HG03342 (cell line): Measurements from ENCODE around the gene TECTA.

ENCODE experiments used
- ATAC-seq: cut with Tn5 transposase; IDR thresholded peaks from one replicate; pipeline ENCODE4 v1.9.1; 2021; ENCODE audit warnings: mild to moderate bottlenecking, moderate library complexity; ENCODE audit not compliant: unreplicated experiment

The TECTA gene

DNA sequence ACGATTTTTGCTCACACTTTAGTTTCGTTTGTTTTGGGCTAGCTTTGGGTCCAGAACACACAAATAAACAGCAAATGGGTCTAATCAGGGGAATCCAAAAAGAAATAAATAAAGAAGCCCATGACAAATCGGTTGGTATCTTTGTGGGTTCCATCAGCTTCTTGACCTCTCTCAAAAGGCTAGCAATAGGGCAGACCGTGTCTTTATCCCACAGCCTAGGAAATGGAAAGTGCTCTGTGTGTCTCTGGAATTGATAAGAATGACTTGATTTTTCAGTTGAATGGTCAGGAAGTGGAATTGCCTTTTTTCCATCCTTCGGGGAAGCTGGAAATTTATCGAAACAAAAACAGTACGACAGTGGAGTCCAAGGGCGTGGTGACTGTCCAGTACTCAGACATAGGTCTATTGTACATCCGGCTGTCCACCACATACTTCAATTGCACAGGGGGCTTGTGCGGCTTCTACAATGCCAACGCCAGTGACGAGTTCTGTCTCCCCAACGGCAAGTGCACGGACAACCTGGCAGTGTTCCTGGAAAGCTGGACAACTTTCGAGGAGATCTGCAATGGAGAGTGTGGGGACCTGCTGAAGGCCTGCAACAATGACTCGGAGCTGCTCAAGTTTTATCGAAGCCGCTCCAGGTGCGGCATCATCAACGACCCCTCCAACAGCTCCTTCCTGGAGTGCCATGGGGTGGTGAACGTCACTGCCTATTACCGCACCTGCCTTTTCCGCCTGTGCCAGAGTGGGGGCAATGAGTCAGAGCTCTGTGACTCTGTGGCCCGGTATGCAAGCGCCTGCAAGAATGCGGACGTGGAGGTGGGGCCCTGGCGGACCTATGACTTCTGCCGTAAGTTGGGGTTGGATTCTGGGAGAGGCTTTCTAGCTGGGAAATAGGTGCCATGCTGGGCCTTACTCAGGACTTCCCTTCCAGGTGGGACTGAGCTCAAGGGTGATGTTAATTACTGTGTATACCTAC lies 28.6 kb downstream of the TECTA start:
- no peak for ATAC-seq

DNA sequence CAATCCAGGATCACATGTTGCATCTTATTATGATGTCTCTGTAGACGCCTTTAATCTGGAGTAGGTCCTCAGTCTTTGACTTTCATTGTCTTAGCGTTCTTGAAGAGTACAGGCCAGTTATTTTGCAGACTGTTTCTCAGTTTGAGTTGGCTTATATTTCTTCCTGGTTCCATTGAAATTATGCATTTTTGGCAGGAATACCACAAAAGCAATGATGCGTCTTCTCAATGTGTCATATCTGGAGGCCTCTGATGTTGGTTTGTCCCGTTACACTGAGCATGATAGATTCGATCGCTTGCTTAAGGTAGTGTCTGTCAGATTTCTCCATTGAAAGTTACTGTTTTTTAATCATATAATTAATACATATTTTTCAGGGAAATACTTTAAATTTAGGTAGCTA lies 30.6 kb downstream of the TECTA start:
- ATAC-seq = no peak

DNA sequence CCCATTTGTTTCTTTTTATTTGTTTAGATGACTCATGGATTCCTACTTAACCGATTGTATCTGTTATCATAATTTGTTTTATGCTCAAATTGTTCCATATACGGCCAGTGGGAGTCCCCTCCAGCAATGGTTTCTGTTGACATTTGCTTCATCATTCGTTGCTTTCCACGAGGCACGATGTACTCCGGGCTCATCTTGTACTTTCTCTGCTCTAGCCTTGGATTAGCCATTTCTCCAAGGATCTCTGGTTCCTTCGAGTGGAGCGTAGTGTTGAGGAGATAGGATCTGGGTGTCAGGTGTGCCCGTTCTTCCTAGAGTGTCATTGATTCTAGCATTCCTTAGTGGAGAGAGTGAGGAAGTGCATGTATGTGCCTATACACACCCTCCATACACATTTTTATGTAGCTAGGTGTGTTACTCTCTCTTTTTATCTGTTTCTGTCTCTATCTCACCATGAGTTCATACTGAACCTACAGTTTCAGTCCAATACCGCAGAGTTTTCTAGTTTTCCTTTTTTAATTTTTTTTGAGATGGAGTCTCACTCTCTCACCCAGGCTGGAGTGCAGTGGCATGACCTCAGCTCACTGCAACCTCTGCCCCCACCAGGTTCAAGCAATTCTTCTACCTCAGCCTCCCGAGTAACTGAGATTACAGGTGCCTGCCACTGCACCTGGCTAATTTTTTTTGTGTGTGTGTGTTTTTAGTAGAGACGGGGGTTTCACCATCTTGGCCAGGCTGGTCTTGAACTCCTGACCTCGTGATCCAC lies 31.4 kb downstream of the TECTA start:
- no peak for ATAC-seq

DNA sequence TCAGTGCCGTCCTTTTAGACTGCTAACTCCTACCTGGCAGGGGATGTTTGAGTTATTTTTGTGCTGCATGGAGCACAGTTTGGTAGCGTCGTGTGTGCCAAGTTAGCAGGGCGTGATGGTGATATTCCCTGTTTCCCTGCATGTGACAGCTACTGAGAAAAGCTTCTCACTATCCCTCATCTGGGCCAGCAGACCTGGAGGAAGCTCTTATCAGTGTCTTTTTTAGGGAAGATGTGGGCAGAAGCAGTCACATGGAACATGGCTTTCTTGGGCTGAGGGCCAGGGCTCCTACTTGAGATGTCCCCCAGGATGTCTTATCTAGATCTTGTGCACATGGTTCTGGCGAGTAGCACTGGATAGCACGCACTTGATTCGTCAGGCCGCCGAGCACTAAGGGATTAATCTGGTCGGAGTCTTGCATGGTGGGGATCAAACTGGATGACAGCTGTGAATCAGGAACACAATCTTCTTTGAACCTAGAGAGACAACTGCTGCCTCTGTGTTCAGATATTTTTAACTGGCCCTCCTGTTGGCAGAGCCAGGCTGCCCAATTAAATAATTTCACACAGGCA lies 33.8 kb downstream of the TECTA start:
- no peak for ATAC-seq

DNA sequence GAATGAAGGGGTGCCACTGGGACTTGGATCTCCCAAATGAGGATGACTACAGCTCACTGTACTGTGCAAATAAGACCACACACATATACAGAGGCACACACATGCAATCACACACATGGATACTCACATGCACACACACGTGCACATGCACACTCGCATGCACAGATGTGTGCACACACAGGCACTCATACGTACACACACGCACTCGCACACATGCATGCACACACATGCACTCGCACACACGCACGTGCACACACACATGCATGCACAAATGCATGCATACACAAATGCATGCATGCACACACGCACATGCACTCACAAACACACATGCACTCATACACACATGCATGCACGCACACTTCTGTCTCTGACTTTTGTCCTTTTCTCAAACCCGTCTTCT lies 36.0 kb downstream of the TECTA start:
- no peak for ATAC-seq

DNA sequence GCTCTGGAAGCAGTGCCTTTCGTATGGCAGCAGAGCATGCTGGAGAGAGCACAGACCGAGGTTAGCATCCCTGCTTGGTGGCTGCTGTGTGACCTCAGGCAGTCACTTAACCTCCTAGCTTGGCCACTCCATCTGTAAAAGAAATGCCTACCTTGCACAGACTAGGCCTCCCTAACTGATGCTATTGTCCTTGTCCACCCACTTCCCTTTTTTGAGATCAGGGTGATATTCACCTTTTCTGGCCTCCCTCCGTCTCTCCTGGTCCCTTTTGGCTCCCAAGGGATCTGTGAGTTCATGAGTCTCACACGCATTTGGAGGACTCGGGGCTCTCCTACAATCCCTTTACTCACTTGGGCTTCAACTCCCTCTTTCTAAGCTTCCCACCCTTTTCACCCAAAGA lies 37.2 kb downstream of the TECTA start:
- no peak for ATAC-seq

DNA sequence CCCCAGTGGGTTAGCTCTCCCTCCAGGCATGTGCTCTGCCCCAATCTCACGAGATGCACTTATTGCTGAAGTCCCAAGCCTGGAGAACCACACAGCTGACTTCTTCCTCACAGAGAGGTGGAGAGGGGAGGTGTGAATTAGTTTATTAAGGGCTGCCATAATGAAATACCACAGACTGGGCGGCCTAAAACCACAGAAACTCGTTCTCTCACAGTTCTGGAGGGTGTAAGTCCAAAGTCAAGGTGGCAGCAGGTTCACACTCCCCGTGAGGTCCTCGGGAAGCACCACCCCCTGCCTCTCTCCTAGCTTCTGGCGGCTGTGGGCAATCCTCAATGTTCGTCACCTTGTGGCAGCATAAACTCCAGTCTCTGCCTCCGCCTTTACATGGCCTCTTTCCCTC lies 39.3 kb downstream of the TECTA start:
- ATAC-seq = no peak

DNA sequence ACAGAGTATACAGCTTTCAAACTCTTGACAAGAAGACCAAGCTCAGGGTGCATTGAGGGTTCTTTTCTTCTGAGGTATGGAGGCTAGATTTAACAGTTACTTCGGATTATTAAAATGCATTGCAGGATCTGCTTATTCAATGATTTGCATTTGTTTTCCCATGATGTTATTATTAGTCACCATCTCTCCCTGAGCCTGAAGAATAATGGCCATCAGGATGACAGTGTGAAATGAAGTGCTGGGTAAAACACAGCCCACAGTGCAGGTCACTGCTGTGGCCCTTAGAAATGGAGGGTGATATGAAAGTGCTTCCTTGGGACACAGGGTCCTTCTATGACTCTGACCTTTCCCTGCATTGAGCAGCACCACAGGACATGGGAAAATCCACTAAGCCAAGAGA lies 40.0 kb downstream of the TECTA start:
- no peak for ATAC-seq

DNA sequence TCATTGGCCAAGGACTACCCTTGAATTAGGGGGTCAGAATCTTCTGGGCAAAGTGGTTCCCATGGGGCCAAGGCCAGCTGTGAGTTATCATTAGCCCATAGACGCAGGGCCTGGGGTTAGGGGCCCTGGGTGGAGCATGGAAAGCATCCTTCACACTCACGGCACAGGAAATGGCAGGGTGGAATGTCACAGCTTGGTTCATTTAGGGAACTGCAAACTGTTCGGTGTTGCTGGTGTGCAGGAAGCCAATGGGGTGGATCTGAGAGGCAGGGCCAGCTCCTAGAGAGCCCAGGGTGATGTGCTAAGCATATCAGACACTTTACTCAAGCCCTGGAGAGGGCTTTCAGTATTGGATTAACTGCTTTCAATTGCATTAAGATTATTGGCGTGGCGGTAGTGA lies 42.9 kb downstream of the TECTA start:
- no peak for ATAC-seq

DNA sequence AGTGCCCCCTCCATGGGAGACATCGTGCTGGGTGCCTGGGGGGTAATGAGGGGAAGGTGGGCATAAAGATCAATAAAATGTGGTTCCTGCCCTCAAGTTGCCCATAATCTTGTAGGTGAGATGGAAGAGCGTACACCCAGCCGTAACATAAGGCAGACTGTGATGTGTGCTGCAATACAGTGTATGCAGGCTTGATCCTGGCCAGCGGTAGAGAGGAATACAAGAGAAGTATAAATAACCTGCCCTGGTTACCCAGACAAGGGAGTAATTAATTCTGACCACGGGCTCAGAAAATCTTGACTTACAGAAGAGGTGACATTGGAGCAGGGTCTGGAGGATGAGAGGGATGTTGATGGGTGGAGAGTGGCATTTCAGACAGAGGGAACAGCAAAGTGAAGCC lies 43.7 kb downstream of the TECTA start:
- no peak for ATAC-seq

DNA sequence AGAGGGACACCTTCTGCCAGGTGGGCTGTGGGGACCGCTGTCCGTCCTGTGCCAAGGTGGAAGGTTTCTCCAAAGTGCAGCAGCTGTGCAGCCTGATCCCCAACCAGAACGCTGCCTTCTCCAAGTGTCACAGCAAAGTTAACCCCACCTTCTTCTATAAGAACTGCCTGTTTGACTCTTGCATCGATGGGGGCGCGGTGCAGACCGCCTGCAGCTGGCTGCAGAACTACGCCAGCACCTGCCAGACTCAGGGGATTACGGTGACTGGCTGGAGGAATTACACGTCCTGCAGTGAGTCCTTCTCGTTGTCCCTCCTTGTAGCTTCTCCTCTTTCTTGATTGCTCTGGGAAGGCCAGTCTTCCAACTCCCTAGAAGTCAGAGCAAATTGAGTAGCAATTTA lies 44.8 kb downstream of the TECTA start:
- no peak for ATAC-seq

DNA sequence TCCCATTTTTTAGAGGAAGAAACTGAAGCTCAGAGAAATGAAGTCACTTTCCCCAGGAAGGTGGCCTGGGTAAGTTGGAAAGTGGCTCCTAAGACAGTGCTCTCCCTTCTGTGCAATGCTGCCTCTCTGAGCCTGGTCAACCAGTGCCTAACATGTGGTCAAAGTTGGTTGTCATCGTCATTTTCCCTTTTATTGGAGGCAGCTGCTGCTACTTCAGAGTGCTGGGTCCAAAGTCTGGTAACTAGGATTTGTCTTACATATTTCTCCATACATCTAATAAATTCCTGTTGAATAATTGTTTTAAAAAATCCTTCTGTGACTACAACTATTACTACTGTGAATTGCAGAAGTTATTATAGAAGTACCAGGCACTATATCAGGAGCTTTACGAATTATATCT lies 48.1 kb downstream of the TECTA start:
- ATAC-seq = no peak

DNA sequence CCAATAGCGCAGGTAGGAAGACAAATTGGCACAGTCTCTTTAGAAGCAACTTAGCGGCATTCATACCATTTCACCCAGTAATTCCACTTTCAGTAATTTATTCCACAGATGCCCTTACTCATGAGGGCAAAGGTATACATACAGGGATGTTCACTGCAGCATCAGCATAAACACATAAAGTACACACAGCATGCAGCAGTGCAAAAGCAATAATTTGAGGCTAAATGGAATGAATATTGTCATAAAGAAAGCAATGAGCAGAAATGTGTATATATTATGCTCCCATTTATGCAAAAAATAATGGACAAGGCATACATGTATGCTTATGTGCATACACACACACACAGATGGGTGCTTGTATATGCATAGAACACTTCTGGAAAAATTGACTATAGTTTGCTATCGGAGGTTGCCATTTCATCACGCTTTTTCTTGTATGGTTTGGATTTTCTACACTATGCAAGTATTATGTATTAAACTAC lies 50.2 kb downstream of the TECTA start:
- ATAC-seq = no peak

DNA sequence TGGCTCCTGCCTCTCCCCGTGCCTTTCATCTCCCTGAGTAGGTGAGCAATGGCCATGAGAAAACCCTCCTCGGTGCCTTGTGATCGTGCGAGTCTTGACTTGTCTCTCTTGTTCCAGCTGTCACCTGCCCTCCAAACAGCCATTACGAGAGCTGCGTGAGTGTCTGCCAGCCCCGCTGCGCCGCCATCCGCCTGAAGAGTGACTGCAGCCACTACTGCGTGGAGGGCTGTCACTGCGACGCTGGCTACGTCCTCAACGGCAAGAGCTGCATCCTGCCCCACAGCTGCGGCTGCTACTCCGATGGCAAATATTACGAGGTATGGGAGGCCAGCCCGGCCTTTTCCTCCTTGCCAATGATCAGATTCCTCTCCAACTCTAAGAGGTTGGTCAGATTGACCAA lies 51.7 kb downstream of the TECTA start:
- ATAC-seq = no peak

DNA sequence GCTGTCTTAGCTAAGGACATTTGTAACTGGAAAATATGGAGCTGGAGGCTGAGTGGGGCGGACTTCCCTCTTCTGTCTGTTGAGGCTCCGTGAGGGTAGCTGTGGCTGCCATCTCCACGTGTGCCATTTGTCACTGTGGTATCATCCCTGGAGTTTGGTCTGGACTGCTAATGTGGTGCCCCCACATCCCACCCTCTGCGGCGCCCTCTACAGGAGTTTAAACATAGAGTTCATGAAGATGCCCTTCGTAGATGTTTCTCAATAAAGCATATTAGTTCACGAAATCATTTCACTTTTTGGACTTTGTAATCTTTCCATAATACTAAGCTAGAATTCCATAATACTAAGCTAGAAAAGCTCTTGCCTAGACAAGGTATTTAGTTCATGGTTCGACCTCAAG lies 52.4 kb downstream of the TECTA start:
- ATAC-seq = no peak

DNA sequence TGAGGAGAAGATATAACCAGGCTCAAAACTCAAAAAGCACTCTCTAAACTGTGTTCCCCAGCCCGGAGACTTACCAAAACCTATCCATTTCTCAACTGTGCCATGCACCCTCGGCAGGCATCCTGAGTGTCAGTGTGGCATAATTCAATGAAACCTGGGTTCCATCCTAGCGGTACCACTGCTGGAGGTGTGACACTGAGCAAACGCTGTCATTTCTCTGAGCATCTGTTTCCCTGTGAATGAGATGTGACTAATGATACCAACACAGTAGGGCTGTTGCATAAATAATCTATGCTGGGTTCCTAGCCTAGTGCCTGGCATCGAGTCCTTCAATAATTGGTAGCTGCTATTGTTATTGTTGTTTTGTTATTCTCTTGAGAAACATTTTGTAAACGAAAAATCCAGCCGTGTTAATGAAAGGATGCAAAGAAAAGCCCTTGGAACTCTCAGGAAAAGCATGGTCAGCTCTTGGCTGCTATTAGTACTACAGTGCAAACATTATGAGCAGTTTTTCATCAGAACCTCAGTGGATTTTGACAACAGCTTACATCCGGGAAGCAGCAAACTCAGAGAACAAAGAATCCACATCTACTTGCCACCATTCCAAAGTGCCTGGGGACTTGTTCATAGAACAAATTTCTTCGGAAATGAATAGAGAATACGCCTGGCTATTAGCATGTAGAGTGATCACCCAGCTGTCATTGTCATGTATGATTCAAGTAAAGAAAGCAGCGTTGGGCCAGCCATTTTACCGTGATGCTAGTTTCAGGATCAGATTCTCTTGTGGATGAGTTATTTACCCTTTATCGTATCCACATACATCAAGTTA lies 53.7 kb downstream of the TECTA start:
- ATAC-seq = no peak

DNA sequence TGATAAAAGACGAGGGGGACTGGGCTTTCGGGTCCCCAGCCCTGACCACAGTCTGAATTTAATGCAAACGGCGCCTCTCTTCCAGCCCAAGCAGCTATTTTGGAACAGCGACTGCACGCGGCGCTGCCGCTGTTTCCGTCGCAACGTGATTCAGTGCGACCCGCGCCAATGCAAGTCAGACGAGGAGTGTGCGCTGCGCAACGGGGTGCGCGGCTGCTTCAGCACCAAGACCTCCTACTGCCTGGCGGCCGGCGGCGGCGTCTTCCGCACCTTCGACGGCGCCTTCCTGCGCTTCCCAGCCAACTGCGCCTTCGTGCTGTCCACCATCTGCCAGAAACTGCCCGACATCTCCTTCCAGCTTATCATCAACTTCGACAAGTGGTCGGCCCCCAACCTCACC lies 56.7 kb downstream of the TECTA start:
- no peak for ATAC-seq

DNA sequence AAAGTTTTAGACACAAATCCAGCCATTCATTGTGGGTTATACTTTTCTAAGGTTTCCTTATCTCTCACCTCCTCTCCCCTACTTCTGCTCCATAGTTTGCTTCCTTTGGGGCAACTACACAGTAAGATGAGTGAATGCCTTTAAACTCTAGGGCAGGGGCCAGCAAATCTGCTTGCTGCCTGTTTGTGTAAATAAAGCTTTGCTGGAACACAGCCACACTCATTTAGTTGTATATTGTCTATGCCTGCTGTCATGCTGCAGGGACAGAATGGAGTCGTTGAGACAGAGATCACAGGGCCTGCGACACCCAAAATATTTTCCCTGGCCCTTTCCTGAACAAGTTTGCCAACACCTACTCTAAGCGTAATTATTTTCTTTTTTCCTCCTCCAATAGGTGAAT lies 58.7 kb downstream of the TECTA start:
- no peak for ATAC-seq

DNA sequence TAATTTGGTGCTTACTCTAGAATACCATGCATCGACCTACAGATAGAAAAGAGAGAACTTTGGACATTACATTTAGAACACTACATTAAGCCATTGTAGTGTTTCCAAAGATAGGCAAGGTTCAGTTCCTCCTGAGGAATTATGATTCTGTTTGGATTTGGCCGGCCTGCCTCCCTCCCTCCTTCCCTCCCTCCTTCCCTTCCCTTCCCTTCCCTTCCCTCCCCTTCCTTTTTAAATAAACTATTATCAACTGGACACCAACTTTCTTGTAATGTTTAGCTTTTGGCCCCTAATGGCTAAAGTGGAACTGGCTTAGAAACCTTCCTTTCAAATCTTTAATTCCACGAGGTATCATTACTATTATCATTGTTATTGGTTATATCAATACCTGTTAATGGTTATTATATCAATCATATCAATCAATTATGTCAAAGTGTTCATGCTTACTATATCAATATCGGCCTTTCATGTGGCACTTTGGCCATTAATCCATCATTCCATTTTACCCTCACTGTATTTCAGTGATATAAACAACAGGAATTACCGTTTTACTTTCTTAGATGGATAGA lies 60.4 kb downstream of the TECTA start:
- no peak for ATAC-seq

DNA sequence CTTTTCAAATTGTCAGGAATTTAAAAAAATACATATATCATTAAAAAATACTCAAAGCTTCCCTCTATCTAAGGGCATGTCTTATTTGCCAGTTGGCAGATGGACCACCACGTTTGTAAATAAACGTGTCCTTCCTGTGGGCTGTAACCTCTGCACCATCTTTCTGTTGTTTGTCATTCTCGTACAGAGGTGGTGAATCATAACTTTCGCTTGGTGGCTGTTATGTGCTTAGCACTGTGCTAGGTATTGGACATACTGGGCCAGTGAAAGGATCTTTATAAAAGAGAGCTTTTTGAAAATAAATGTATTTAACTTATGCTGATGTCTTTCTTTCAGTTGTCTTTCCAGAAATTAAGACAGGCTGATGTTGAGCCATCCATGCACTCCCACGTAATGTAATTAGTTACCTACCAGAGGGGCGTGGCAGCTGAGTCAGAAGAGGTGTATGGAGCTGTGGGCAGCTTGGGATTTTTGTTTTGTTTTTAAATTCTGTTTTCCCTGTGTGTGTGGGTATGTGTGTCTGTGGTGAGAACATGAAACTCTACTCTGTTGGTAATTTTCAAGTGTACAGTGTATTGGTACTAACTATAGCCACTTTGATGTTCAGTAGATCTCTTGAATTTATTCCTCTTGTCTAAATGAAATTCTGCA lies 62.7 kb downstream of the TECTA start:
- no peak for ATAC-seq
